A549 (cell line): ENCODE data around the gene CLTCL1. TPM values are rescaled to one million over a fixed set of nuclear protein-coding genes. Genes with fewer than 3 reads are reported as not detected.
"Not testable (repeated sequence)": the region's sequence is repeated elsewhere in the genome, so short reads cannot be mapped to it uniquely, and the experiment has no call there.

Experiments used
- ATAC-seq, 2 experiments: fragments of 200-7000 bp in 1 of 2; fragments of >200 bp in 1 of 2; cut with Nextera tagmentation in 1 of 2; cut with Tn5 transposase in 1 of 2; 3 replicates each; pipeline versions ENCODE4 v1.8.0 to v1.9.1; 2018 to 2020; ENCODE audit warnings: mild to moderate bottlenecking in 1 of 2, moderate library complexity in 1 of 2
- CTCF ChIA-PET: fragments of 300-600 bp; sonication (Branson Sonifier 250); formaldehyde crosslinking; extraction: SDS; loops from one replicate; lab custom pipeline; 2021; ENCODE audit warnings: antibody characterized with exemption, inconsistent platforms; lab: Yijun Ruan, JAX
- POLR2A ChIA-PET: fragments of 350-600 bp; formaldehyde crosslinking; extraction: SDS; loops from one replicate; lab custom pipeline; 2021; ENCODE audit warnings: antibody characterized with exemption, inconsistent platforms; lab: Yijun Ruan, JAX
- DNase-seq, 2 experiments: peaks; one replicate each; pipeline versions ENCODE4 v3.0.0 to v3.0.0-alpha.2; 2011 to 2016; ENCODE audit warnings: low read depth in 1 of 2, low spot score in 1 of 2
- FAIRE-seq: peaks from 2 replicates; lab custom pipeline; 2011; peaks lifted over from hg19 to GRCh38; lab: Jason Lieb, UNC
- H3K27ac ChIP-seq, 2 experiments: fragments of >200 bp; sonication (Bioruptor Twin); formaldehyde crosslinking; 3 replicates each; pipeline ENCODE4 v1.5.1; 2016 to 2017
- H3K4me1 ChIP-seq: fragments of >200 bp; sonication (Bioruptor Twin); formaldehyde crosslinking; 3 replicates; pipeline ENCODE4 v1.6.1; 2016
- H3K4me2 ChIP-seq: fragments of >200 bp; sonication (Bioruptor Twin); formaldehyde crosslinking; 3 replicates; pipeline ENCODE4 v1.6.1; 2016
- H3K4me3 ChIP-seq: fragments of >200 bp; sonication (Bioruptor Twin); formaldehyde crosslinking; 3 replicates; pipeline ENCODE4 v1.5.1; 2016
- H3K9me3 ChIP-seq: fragments of >200 bp; sonication (Bioruptor Twin); formaldehyde crosslinking; 3 replicates; pipeline ENCODE4 v1.6.1; 2016
- BCL3 ChIP-seq: fragments of >200 bp; sonication (Bioruptor Twin); formaldehyde crosslinking; IDR thresholded peaks from 3 replicates; pipeline ENCODE4 v1.6.1; 2016
- CEBPB ChIP-seq, 2 experiments: fragments of >200 bp in 1 of 2; sonication (Bioruptor Twin) in 1 of 2; formaldehyde crosslinking in 1 of 2; IDR thresholded peaks; 2 replicates each; pipeline ENCODE4 v1.6.1; 2012 to 2016
- CTCF ChIP-seq: fragments of >200 bp; sonication (Bioruptor Twin); formaldehyde crosslinking; IDR thresholded peaks from 3 replicates; pipeline ENCODE4 v1.5.1; 2016
- ELK1 ChIP-seq: fragments of 150-350 bp; IDR thresholded peaks from 2 replicates; pipeline ENCODE4 v1.6.1; 2014; ENCODE audit warnings: low read depth, mild to moderate bottlenecking, low read length
- FOSB ChIP-seq: fragments of 250-450 bp; sonication (Bioruptor Pico); IDR thresholded peaks from 2 replicates; pipeline ENCODE4 v1.5.0; 2020; ENCODE audit warnings: mild to moderate bottlenecking, moderate library complexity
- HOXA7 ChIP-seq: fragments of 250-450 bp; sonication (Bioruptor Pico); IDR thresholded peaks from 2 replicates; pipeline ENCODE4 v1.5.0; 2020; ENCODE audit warnings: mild to moderate bottlenecking, moderate library complexity
- JUN ChIP-seq, 2 experiments: fragments of >200 bp; sonication (Bioruptor Twin); formaldehyde crosslinking; IDR thresholded peaks; 2 replicates in 1 of 2; 3 replicates in 1 of 2; pipeline ENCODE4 v1.6.1; 2016 to 2017
- MAX ChIP-seq: IDR thresholded peaks from 2 replicates; pipeline ENCODE4 v1.6.1; 2012
- MAZ ChIP-seq: fragments of 150-350 bp; IDR thresholded peaks from 2 replicates; pipeline ENCODE4 v1.6.1; 2014; ENCODE audit warnings: antibody characterized with exemption, low read depth, low read length, borderline replicate concordance
- NPAS2 ChIP-seq: fragments of 250-450 bp; sonication (Bioruptor Pico); IDR thresholded peaks from 2 replicates; pipeline ENCODE4 v1.8.0; 2022; ENCODE audit warnings: mild to moderate bottlenecking, moderate library complexity, borderline replicate concordance
- NR3C1 ChIP-seq: fragments of >200 bp; sonication (Bioruptor Twin); formaldehyde crosslinking; IDR thresholded peaks from 3 replicates; pipeline ENCODE4 v1.6.1; 2017
- ZC3H11A ChIP-seq: fragments of 450-650 bp; IDR thresholded peaks from 2 replicates; pipeline ENCODE4 v1.6.1; 2014; ENCODE audit warnings: antibody characterized with exemption, mild to moderate bottlenecking
- ZFP36 ChIP-seq: fragments of 450-650 bp; IDR thresholded peaks from 2 replicates; pipeline ENCODE4 v1.6.1; 2014; ENCODE audit warnings: borderline replicate concordance; ENCODE audit not compliant: partially characterized antibody
- WGBS: methylation state at CpG from one replicate; pipeline ENCODE4 v1.1.6; 2017; ENCODE audit errors: missing lambda C conversion rate; 5-methylcytosine and 5-hydroxymethylcytosine counted together
- polyA plus RNA-seq, 4 experiments: library from polyadenylated mRNA; depleted of rRNA in 3 of 4; stranded (reverse); fragments of >200 nt; fragmentation: RNase III in 1 of 4; extraction: RNeasy Plus Mini Kit Qiagen cat#74134 plus additional on column Dnase treatment in 1 of 4; gene quantifications; 2 replicates in 3 of 4; 3 replicates in 1 of 4; pipeline ENCODE4 v1.2.3, GENCODE V29; 2011 to 2017

The CLTCL1 gene
- polyA plus RNA-seq, 2 of the 4 experiments (the other 2 are of a cell fraction) = 8.6 to 10.6 TPM

- H3K27ac ChIP-seq = no peak overlapping the region
- H3K9me3 ChIP-seq = no peaks in the 10 kb centered on the region; the same call in 2 of the 3 replicates
- DNase-seq (no peak), ATAC-seq (no peak), FAIRE-seq (no peak)
- no peaks in the 10 kb centered on the region for H3K4me1 ChIP-seq
- no peak overlapping the region for H3K4me3 ChIP-seq
- 100% methylated on average over 1 of the region's 3 CpGs for WGBS
- TF ChIP-seq HOXA7 (CRISPR knock-in tag) = no peak
- TF ChIP-seq CTCF = no peak
- TF ChIP-seq MAZ = no peak
- no peak for TF ChIP-seq MAX
- no peak for TF ChIP-seq NPAS2 (CRISPR knock-in tag)
- no peak for TF ChIP-seq BCL3
- no peak for TF ChIP-seq ELK1
- TF ChIP-seq JUN (IDR thresholded peaks at IDR 0.05) = no peak
- TF ChIP-seq ZFP36 = no peak
- no peak for TF ChIP-seq ZC3H11A
- TF ChIP-seq CEBPB (IDR thresholded peaks at IDR 0.05) = no peak
- no peak overlapping the region for H3K4me2 ChIP-seq
- ChIA-PET POLR2A (no interaction called here), CTCF (no interaction called here)
These were observed 37.9 kb upstream of the CLTCL1 start for GRCh38 chr22:19329454-19329853.

DNA sequence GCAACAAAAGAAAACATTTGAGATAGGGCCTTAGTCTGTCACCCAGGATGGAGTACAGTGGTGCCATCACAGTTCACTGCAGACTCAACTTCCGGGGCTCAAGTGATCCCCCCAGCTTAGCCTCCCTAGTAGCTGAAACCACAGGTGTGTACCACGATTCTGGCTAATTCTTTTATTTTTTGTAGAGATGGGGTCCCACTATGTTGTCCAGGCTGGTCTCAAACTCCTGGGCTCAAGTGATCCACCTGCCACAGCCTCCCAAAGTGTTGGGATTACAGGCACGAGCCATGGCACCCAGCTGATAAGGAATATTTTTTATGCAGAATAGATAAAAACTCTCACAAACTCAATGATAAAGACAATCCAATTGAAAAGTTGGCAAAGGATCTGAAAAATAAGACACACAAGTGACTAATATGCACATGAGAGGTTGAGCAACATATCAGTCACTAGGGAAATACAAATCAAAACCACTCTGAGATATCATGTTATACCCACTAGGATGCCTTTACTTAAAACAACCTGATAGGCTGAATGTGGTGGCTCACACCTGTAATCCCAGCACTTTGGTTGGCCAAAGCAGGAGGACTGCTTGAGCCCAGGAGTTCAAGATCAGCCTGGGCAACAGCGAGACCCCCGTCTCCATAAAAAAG is 33.9 kb upstream of the CLTCL1 start:
- ATAC-seq = no peak
- POLR2A ChIA-PET = no interaction called here
- WGBS = 42% methylated on average over 5 of the region's 5 CpGs
- CTCF ChIA-PET = no interaction called here
- DNase-seq = no peak
- Histone ChIP-seq H3K4me3 (no peak overlapping the region), H3K4me2 (no peak overlapping the region), H3K9me3 (peaks cover 3% of the 10 kb centered on the region; the same call in 2 of the 3 replicates), H3K4me1 (no peaks in the 10 kb centered on the region), H3K27ac (no peak overlapping the region)
- no peak for FAIRE-seq
- no peak for TF ChIP-seq BCL3
- no peak for TF ChIP-seq FOSB
- no peak for TF ChIP-seq NR3C1

DNA sequence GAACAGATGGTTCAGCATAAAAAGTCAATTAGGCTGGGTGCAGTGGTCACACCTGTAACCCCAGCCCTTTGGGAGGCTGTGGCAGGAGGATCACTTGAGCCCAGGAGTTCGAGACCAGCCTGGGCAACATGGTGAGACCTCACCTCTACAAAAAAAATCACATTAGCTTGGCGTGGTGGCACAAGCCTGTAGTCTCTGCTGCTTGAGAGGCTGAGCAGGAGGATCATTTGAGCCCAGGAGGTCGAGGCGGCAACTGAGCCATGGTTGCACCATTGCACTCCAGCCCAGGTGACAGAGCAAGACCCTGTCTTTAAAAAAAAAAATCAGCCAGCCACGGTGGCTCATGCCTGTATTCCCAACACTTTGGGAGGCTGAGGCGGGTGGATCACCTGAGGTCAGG is 31.9 kb upstream of the CLTCL1 start:
- DNase-seq, H3K4me1 ChIP-seq, POLR2A ChIA-PET, ATAC-seq, H3K4me3 ChIP-seq, H3K4me2 ChIP-seq, H3K27ac ChIP-seq, H3K9me3 ChIP-seq, FAIRE-seq: not testable (repeated sequence)
- CTCF ChIA-PET = interaction anchor here (0.9 kb wide), 1 partner anchor 328 kb away, joined by 4 read pairs; no protein-coding TSS in a partner anchor
- WGBS = 28% methylated on average over 6 of the region's 6 CpGs
